ENCODE results near the gene PRKCE. TPM values are rescaled to one million over a fixed set of nuclear protein-coding genes. Genes with fewer than 3 reads are reported as not detected.
"Not testable (repeated sequence)": the region's sequence is repeated elsewhere in the genome, so short reads cannot be mapped to it uniquely, and the experiment has no call there.

The PRKCE gene
- total and polyA plus RNA-seq, 2 donors (not counting 3 experiments of a cell fraction or from before 2014, with no cell fraction given) = 27.9 to 33.9 TPM

DNA sequence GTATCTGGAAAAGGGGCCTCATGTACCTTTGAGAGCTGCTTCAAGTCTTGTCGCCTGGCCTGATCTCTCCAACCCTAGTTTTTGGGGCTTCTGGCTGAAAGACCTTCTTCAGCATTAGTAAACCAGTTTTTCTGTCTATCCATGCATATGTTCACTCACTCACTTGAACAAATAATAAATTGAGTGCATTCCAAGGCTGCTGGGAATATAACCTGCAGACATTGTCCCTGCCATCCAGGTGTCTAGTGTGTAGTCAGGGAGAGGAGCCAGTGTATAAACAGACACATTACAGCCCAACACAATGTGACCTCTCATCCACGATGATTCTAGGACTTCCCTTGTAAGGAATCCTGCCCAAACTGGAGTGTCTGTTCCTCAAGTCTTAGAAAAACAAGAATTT is 262.1 kb downstream of the PRKCE start:
- no peak overlapping the region for H3K4me2 ChIP-seq (ENCODE audit: insufficient read depth, low read length)
- intact Hi-C loops (cut with micrococcal nuclease) (no loop called here), dilution Hi-C loops (cut with MboI; ENCODE audit: extremely low pct_ligation_motif_present, low sequenced_read_pairs) (no loop called here)
- H3K27ac ChIP-seq (ENCODE audit: insufficient read depth, low read depth, low read length) = no peak overlapping the region
- H3K9me3 ChIP-seq (replicated peaks; ENCODE audit: control insufficient read depth, insufficient read depth, low read length) = no peaks in the 10 kb centered on the region
- CTCF ChIA-PET = interaction anchor here (1.1 to 1.2 kb wide), 2 partner anchors 12 to 135 kb away, joined by 3 read pairs; no protein-coding TSS in a partner anchor
- no peaks in the 10 kb centered on the region for H4K20me1 ChIP-seq (replicated peaks; ENCODE audit: control insufficient read depth, extremely low read depth, insufficient read depth, low read length)
- H3K4me1 ChIP-seq (ENCODE audit: control insufficient read depth, extremely low read depth, insufficient read depth, low read length) = no peaks in the 10 kb centered on the region
- no peak overlapping the region for H3K4me3 ChIP-seq (replicated peaks in 1 of 3; ENCODE audit: insufficient read depth in 1 of 3, low read depth in 1 of 3, low read length in 3 of 3)
- POLR2A ChIA-PET = no interaction called here
- H3K79me2 ChIP-seq (ENCODE audit: control insufficient read depth, insufficient read depth, low read length) = no peaks in the 10 kb centered on the region
- no peak for DNase-seq (ENCODE audit: low read depth, low spot score)
- no peak overlapping the region for H3K9ac ChIP-seq (replicated peaks; ENCODE audit: extremely low read depth, insufficient read depth, low read length)
- FAIRE-seq = no peak
- TF ChIP-seq JUN (IDR thresholded peaks at IDR 0.05; ENCODE audit: borderline replicate concordance, insufficient read depth, insufficient read length, low read depth) = no peak
- H3K36me3 ChIP-seq (ENCODE audit: control insufficient read depth in 2 of 2, extremely low read depth in 1 of 2, insufficient read depth in 2 of 2, low read length in 2 of 2) = no peaks in the 10 kb centered on the region
- no TSS peak for BruUV-seq (replicated peaks)
- H3K9me1 ChIP-seq (replicated peaks; ENCODE audit: control insufficient read depth, extremely low read depth, insufficient read depth, low read length) = no peaks in the 10 kb centered on the region
- H2AFZ ChIP-seq (ENCODE audit: low read depth, low read length) = no peak overlapping the region
- H3K27me3 ChIP-seq (ENCODE audit: control insufficient read depth in 2 of 2, insufficient read depth in 2 of 2, low read length in 2 of 2) = no peaks in the 10 kb centered on the region

- dilution Hi-C loops (cut with MboI; ENCODE audit: extremely low pct_ligation_motif_present, low sequenced_read_pairs) (no loop called here), intact Hi-C loops (cut with micrococcal nuclease) (no loop called here)
- DNase-seq (ENCODE audit: low read depth, low spot score) (no peak), FAIRE-seq (no peak)
- H4K20me1 ChIP-seq (replicated peaks; ENCODE audit: control insufficient read depth, extremely low read depth, insufficient read depth, low read length) = no peaks in the 10 kb centered on the region
- no peak overlapping the region for H3K27ac ChIP-seq (ENCODE audit: insufficient read depth, low read depth, low read length)
- no peaks in the 10 kb centered on the region for H3K36me3 ChIP-seq (ENCODE audit: control insufficient read depth in 2 of 2, extremely low read depth in 1 of 2, insufficient read depth in 2 of 2, low read length in 2 of 2)
- H3K79me2 ChIP-seq (ENCODE audit: control insufficient read depth, insufficient read depth, low read length) = no peaks in the 10 kb centered on the region
- no peaks in the 10 kb centered on the region for H3K9me1 ChIP-seq (replicated peaks; ENCODE audit: control insufficient read depth, extremely low read depth, insufficient read depth, low read length)
- no peak overlapping the region for H2AFZ ChIP-seq (ENCODE audit: low read depth, low read length)
- H3K4me2 ChIP-seq (ENCODE audit: insufficient read depth, low read length) = no peak overlapping the region
- no TSS peak for BruUV-seq (replicated peaks)
- peaks cover 5% of the 10 kb centered on the region for H3K4me1 ChIP-seq (ENCODE audit: control insufficient read depth, extremely low read depth, insufficient read depth, low read length)
- no peaks in the 10 kb centered on the region for H3K27me3 ChIP-seq (ENCODE audit: control insufficient read depth in 2 of 2, insufficient read depth in 2 of 2, low read length in 2 of 2)
- TF ChIP-seq MYC (IDR thresholded peaks at IDR 0.05; ENCODE audit: low read depth, low read length) (no peak), POLR2A (IDR thresholded peaks at IDR 0.05; ENCODE audit: low read depth, low read length) (no peak)
- TF ChIP-seq, protein P1, sequence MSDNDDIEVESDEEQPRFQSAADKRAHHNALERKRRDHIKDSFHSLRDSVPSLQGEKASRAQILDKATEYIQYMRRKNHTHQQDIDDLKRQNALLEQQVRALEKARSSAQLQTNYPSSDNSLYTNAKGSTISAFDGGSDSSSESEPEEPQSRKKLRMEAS (IDR thresholded peaks at IDR 0.05; ENCODE audit: insufficient read depth, insufficient read length) = no peak
- no peak overlapping the region for H3K4me3 ChIP-seq (replicated peaks in 1 of 3; ENCODE audit: insufficient read depth in 1 of 3, low read depth in 1 of 3, low read length in 3 of 3)
- no peaks in the 10 kb centered on the region for H3K9me3 ChIP-seq (replicated peaks; ENCODE audit: control insufficient read depth, insufficient read depth, low read length)
- CTCF ChIA-PET = no interaction called here
- POLR2A ChIA-PET = no interaction called here
- H3K9ac ChIP-seq (replicated peaks; ENCODE audit: extremely low read depth, insufficient read depth, low read length) = no peak overlapping the region
These were observed 264.0 kb downstream of the PRKCE start for GRCh38 chr2:45915523-45915922.

DNA sequence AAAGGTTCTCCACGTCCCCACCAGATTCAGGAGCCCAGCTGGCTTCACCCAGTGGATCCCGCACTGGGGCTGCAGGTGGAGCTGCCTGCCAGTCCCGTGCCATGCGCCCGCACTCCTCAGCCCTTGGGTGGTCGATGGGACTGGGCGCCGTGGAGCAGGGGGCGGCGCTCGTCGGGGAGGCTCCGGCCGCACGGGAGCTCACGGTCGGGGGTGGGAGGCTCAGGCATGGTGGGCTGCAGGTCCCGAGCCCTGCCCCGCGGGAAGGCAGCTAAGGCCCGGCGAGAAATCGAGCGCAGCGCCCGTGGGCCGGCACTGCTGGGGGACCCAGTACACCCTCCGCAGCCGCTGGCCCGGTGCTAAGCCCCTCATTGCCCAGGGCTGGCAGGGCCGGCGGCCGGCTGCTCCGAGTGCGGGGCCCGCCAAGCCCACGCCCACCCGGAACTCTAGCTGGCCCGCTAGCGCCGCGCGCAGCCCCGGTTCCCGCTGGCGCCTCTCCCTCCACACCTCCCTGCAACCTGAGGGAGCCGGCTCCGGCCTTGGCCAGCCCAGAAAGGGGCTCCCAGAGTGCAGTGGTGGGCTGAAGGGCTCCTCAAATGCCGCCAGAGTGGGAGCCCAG is 266.2 kb downstream of the PRKCE start:
- H3K9me1 ChIP-seq (replicated peaks; ENCODE audit: control insufficient read depth, extremely low read depth, insufficient read depth, low read length); H3K4me1 ChIP-seq (ENCODE audit: control insufficient read depth, extremely low read depth, insufficient read depth, low read length); H3K36me3 ChIP-seq (ENCODE audit: control insufficient read depth in 2 of 2, extremely low read depth in 1 of 2, insufficient read depth in 2 of 2, low read length in 2 of 2); H3K9ac ChIP-seq (replicated peaks; ENCODE audit: extremely low read depth, insufficient read depth, low read length); DNase-seq (ENCODE audit: low read depth, low spot score); BruUV-seq (replicated peaks); intact Hi-C loops (cut with micrococcal nuclease); H4K20me1 ChIP-seq (replicated peaks; ENCODE audit: control insufficient read depth, extremely low read depth, insufficient read depth, low read length); H2AFZ ChIP-seq (ENCODE audit: low read depth, low read length); H3K27ac ChIP-seq (ENCODE audit: insufficient read depth, low read depth, low read length); H3K4me2 ChIP-seq (ENCODE audit: insufficient read depth, low read length); POLR2A ChIA-PET; FAIRE-seq; H3K27me3 ChIP-seq (ENCODE audit: control insufficient read depth in 2 of 2, insufficient read depth in 2 of 2, low read length in 2 of 2); dilution Hi-C loops (cut with MboI; ENCODE audit: extremely low pct_ligation_motif_present, low sequenced_read_pairs); H3K79me2 ChIP-seq (ENCODE audit: control insufficient read depth, insufficient read depth, low read length); H3K9me3 ChIP-seq (replicated peaks; ENCODE audit: control insufficient read depth, insufficient read depth, low read length); H3K4me3 ChIP-seq (replicated peaks in 1 of 3; ENCODE audit: insufficient read depth in 1 of 3, low read depth in 1 of 3, low read length in 3 of 3): not testable (repeated sequence)
- CTCF ChIA-PET = interaction anchor here (0.8 to 1.9 kb wide), 4 partner anchors 9 to 267 kb away, joined by 3 to 5 read pairs (median 3); no protein-coding TSS in a partner anchor
